ENCODE measurements around the gene RDH13.
A peak's percentile ranks its signal among the peaks of the same experiment; 100 is the strongest.
"Not testable (repeated sequence)": the region's sequence is repeated elsewhere in the genome, so short reads cannot be mapped to it uniquely, and the experiment has no call there.

RDH13 gene

GRCh38 chr19:55024111-55024510, 38.8 kb downstream of the RDH13 start:
- H3K9me3 ChIP-seq (ENCODE audit: control insufficient read depth, insufficient read depth, low read depth, low read length) = peaks cover 3% of the 10 kb centered on the region; the same call in 1 of the 2 replicates

DNA sequence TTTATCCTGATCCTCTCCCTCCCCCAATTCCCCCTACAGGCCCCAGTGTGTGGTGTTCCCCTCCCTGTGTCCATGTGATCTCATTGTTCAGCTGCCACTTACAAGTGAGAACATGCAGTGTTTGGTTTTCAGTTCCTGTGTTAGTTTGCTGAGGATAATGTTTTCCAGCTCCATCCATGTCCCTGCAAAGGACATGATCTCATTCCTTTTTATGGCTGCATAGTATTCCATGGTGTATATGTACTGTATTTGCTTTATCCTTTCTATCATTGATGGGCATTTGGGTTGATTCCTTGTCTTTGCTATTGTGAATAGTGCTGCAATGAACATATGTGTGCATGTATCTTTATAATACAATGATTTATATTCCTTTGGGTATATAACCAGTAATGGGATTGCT, 42.6 kb downstream of the RDH13 start:
- H3K36me3 ChIP-seq (ENCODE audit: control insufficient read depth, insufficient read depth, low read length) = peaks cover 46% of the 10 kb centered on the region
- H3K4me1 ChIP-seq (ENCODE audit: control insufficient read depth, insufficient read depth, low read length); H3K4me3 ChIP-seq (ENCODE audit: low read depth, low read length); H3K9ac ChIP-seq (ENCODE audit: low read length); H3K27me3 ChIP-seq (ENCODE audit: control insufficient read depth, insufficient read depth, low read length); H3K9me3 ChIP-seq (ENCODE audit: control insufficient read depth, insufficient read depth, low read depth, low read length); H3K27ac ChIP-seq (ENCODE audit: low read depth, low read length): not testable (repeated sequence)

More at GRCh38 chr19:55024111-55024510, 38.8 kb downstream of the RDH13 start:
- Histone ChIP-seq H3K36me3 (ENCODE audit: control insufficient read depth, insufficient read depth, low read length) (peaks cover 20% of the 10 kb centered on the region), H3K4me1 (ENCODE audit: control insufficient read depth, insufficient read depth, low read length) (no peaks in the 10 kb centered on the region), H3K9ac (ENCODE audit: low read length) (no peak overlapping the region), H3K4me3 (ENCODE audit: low read depth, low read length) (no peak overlapping the region), H3K27me3 (ENCODE audit: control insufficient read depth, insufficient read depth, low read length) (no peaks in the 10 kb centered on the region), H3K27ac (ENCODE audit: low read depth, low read length) (no peak overlapping the region)

DNA sequence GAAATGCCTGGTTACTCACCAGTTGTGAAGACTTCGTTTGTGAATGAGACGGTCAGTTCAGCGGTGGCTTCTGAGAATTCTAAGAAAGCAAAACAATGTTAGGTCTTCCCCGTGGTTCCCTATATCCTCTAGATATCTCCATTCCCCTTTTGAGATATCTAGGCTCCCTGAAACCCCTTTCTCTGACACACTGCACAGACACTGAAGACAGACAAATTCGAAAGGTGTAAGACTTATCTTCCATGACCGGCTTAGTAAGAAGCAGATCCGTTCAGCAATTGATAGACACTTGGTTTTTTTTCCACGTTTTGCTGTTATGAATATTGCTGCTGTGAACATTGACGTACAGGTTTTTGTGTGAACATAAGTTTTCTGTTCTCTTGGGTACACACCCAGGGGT, 44.3 kb downstream of the RDH13 start:
- H3K27ac ChIP-seq (ENCODE audit: low read depth, low read length) = no peak overlapping the region
- H3K9ac ChIP-seq (ENCODE audit: low read length) = no peak overlapping the region
- peaks cover 46% of the 10 kb centered on the region for H3K36me3 ChIP-seq (ENCODE audit: control insufficient read depth, insufficient read depth, low read length)
- H3K27me3 ChIP-seq (ENCODE audit: control insufficient read depth, insufficient read depth, low read length) = no peaks in the 10 kb centered on the region
- H3K4me3 ChIP-seq (ENCODE audit: low read depth, low read length) = no peak overlapping the region
- peaks cover 3% of the 10 kb centered on the region; the same call in 1 of the 2 replicates for H3K9me3 ChIP-seq (ENCODE audit: control insufficient read depth, insufficient read depth, low read depth, low read length)
- no peaks in the 10 kb centered on the region; the same call in 1 of the 2 replicates for H3K4me1 ChIP-seq (ENCODE audit: control insufficient read depth, insufficient read depth, low read length)

DNA sequence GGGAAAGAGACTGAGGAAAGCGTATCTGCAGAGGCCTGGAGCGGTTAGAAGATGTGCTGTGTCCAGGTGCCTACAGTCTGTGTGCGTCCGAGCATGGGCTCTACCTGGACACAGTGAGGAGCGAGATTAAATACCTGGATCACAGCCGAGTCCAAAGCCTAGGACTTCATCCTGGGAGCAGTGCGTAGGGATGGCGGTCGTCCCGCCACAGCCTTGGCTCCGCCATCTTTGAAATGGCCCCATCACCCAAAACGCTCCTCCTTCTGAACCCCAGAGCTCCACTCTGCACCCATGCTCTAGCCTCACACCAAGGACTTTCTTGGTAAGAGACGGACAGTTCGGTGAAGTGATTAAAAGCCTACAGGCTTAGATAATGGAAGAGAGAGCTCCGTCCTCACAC, 44.7 kb downstream of the RDH13 start:
- no peak overlapping the region for H3K4me3 ChIP-seq (ENCODE audit: low read depth, low read length)
- H3K27me3 ChIP-seq (ENCODE audit: control insufficient read depth, insufficient read depth, low read length) = no peaks in the 10 kb centered on the region
- H3K9ac ChIP-seq (ENCODE audit: low read length) = no peak overlapping the region
- H3K9me3 ChIP-seq (ENCODE audit: control insufficient read depth, insufficient read depth, low read depth, low read length) = peaks cover 2% of the 10 kb centered on the region; the same call in 1 of the 2 replicates
- peaks cover 42% of the 10 kb centered on the region for H3K36me3 ChIP-seq (ENCODE audit: control insufficient read depth, insufficient read depth, low read length)
- no peak overlapping the region for H3K27ac ChIP-seq (ENCODE audit: low read depth, low read length)
- H3K4me1 ChIP-seq (ENCODE audit: control insufficient read depth, insufficient read depth, low read length) = no peaks in the 10 kb centered on the region; the same call in 1 of the 2 replicates

GRCh38 chr19:55016017-55016416, 46.9 kb downstream of the RDH13 start:
- Histone ChIP-seq H3K36me3 (ENCODE audit: control insufficient read depth, insufficient read depth, low read length) (peaks cover 40% of the 10 kb centered on the region), H3K4me3 (ENCODE audit: low read depth, low read length) (no peak overlapping the region), H3K27me3 (ENCODE audit: control insufficient read depth, insufficient read depth, low read length) (no peaks in the 10 kb centered on the region), H3K4me1 (ENCODE audit: control insufficient read depth, insufficient read depth, low read length) (peaks cover 3% of the 10 kb centered on the region; the same call in 1 of the 2 replicates), H3K27ac (ENCODE audit: low read depth, low read length) (no peak overlapping the region), H3K9me3 (ENCODE audit: control insufficient read depth, insufficient read depth, low read depth, low read length) (no peaks in the 10 kb centered on the region), H3K9ac (ENCODE audit: low read length) (no peak overlapping the region)

GRCh38 chr19:55015126-55015525, 47.8 kb downstream of the RDH13 start:
- peaks cover 3% of the 10 kb centered on the region; the same call in 1 of the 2 replicates for H3K4me1 ChIP-seq (ENCODE audit: control insufficient read depth, insufficient read depth, low read length)
- no peaks in the 10 kb centered on the region for H3K27me3 ChIP-seq (ENCODE audit: control insufficient read depth, insufficient read depth, low read length)
- H3K4me3 ChIP-seq (ENCODE audit: low read depth, low read length) = no peak overlapping the region
- no peak overlapping the region for H3K27ac ChIP-seq (ENCODE audit: low read depth, low read length)
- H3K9ac ChIP-seq (ENCODE audit: low read length) = no peak overlapping the region
- H3K9me3 ChIP-seq (ENCODE audit: control insufficient read depth, insufficient read depth, low read depth, low read length) = no peaks in the 10 kb centered on the region
- peaks cover 37% of the 10 kb centered on the region for H3K36me3 ChIP-seq (ENCODE audit: control insufficient read depth, insufficient read depth, low read length)

GRCh38 chr19:55014714-55015113, 48.2 kb downstream of the RDH13 start:
- Histone ChIP-seq H3K9me3 (ENCODE audit: control insufficient read depth, insufficient read depth, low read depth, low read length) (no peaks in the 10 kb centered on the region), H3K9ac (ENCODE audit: low read length) (no peak overlapping the region), H3K4me1 (ENCODE audit: control insufficient read depth, insufficient read depth, low read length) (peaks cover 3% of the 10 kb centered on the region; the same call in 1 of the 2 replicates), H3K36me3 (ENCODE audit: control insufficient read depth, insufficient read depth, low read length) (peaks cover 36% of the 10 kb centered on the region), H3K27me3 (ENCODE audit: control insufficient read depth, insufficient read depth, low read length) (no peaks in the 10 kb centered on the region), H3K4me3 (ENCODE audit: low read depth, low read length) (no peak overlapping the region), H3K27ac (ENCODE audit: low read depth, low read length) (no peak overlapping the region)

- Histone ChIP-seq H3K4me1 (ENCODE audit: control insufficient read depth, insufficient read depth, low read length) (peaks cover 7% of the 10 kb centered on the region; the same call in 1 of the 2 replicates), H3K9me3 (ENCODE audit: control insufficient read depth, insufficient read depth, low read depth, low read length) (no peaks in the 10 kb centered on the region), H3K27me3 (ENCODE audit: control insufficient read depth, insufficient read depth, low read length) (no peaks in the 10 kb centered on the region), H3K9ac (ENCODE audit: low read length) (no peak overlapping the region), H3K4me3 (ENCODE audit: low read depth, low read length) (no peak overlapping the region), H3K36me3 (ENCODE audit: control insufficient read depth, insufficient read depth, low read length) (peaks cover 33% of the 10 kb centered on the region), H3K27ac (ENCODE audit: low read depth, low read length) (no peak overlapping the region)
Observed at GRCh38 chr19:55013596-55013995, 49.4 kb downstream of the RDH13 start.

- no peak overlapping the region; the same call in 1 of the 2 replicates for H3K4me3 ChIP-seq (ENCODE audit: low read depth, low read length)
- peaks cover 23% of the 10 kb centered on the region for H3K36me3 ChIP-seq (ENCODE audit: control insufficient read depth, insufficient read depth, low read length)
- peaks cover 7% of the 10 kb centered on the region; the same call in 1 of the 2 replicates for H3K4me1 ChIP-seq (ENCODE audit: control insufficient read depth, insufficient read depth, low read length)
- H3K27ac ChIP-seq (ENCODE audit: low read depth, low read length) = no peak overlapping the region
- H3K27me3 ChIP-seq (ENCODE audit: control insufficient read depth, insufficient read depth, low read length) = no peaks in the 10 kb centered on the region
- no peak overlapping the region for H3K9ac ChIP-seq (ENCODE audit: low read length)
- no peaks in the 10 kb centered on the region for H3K9me3 ChIP-seq (ENCODE audit: control insufficient read depth, insufficient read depth, low read depth, low read length)
Observed at GRCh38 chr19:55012306-55012705, 50.6 kb downstream of the RDH13 start.

DNA sequence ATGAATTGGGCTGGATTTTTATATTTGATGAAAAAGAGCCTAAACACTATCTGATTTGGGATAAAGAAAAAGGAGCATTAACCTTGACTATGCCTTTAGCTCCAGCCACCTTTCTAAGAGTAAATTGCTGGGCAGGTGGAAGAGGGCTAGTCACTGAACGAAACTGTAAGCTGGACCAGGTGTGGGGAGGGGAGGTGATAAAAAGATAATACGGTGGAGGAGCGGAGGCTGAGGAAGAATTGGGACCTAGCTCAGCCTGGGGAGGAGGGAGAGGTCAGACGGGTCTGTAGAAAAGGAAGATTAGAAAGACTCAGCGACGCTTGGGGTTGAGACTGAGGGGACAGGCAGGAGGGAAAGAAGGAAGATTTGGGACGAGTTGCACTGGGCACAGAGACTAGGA, 52.4 kb downstream of the RDH13 start:
- not testable (repeated sequence) for H3K27me3 ChIP-seq (ENCODE audit: control insufficient read depth, insufficient read depth, low read length); H3K4me1 ChIP-seq (ENCODE audit: control insufficient read depth, insufficient read depth, low read length); H3K9me3 ChIP-seq (ENCODE audit: control insufficient read depth, insufficient read depth, low read depth, low read length); H3K27ac ChIP-seq (ENCODE audit: low read depth, low read length); H3K9ac ChIP-seq (ENCODE audit: low read length); H3K4me3 ChIP-seq (ENCODE audit: low read depth, low read length)
- H3K36me3 ChIP-seq (ENCODE audit: control insufficient read depth, insufficient read depth, low read length) = peaks cover 13% of the 10 kb centered on the region

DNA sequence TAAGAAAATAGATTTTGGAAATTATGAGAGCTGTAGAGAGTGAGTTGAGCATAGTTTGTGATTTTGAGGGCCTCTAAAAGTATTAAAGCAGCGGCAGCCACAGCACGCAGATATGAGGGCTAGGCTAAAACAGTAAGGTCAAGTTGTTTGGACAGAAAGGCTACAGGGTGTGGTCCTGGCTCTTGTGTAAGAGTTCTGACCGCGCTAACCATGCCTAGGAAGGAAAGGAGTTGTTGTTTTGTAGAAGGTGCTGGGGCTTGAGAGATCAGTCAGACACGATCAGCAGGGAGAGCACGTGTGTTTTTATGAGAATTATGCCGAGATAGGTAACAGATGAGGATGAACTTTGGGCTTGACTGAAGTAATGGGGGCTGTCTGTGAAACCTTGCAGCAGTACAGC, 54.2 kb downstream of the RDH13 start:
- peak overlapping the region; percentile 49; the same call in 1 of the 2 replicates for H3K4me3 ChIP-seq (ENCODE audit: low read depth, low read length)

More for the DNA sequence above, 54.2 kb downstream of the RDH13 start:
- not testable (repeated sequence) for H3K36me3 ChIP-seq (ENCODE audit: control insufficient read depth, insufficient read depth, low read length); H3K27me3 ChIP-seq (ENCODE audit: control insufficient read depth, insufficient read depth, low read length); H3K27ac ChIP-seq (ENCODE audit: low read depth, low read length); H3K9me3 ChIP-seq (ENCODE audit: control insufficient read depth, insufficient read depth, low read depth, low read length)
- H3K4me1 ChIP-seq (ENCODE audit: control insufficient read depth, insufficient read depth, low read length) = peaks cover 10% of the 10 kb centered on the region; the same call in 1 of the 2 replicates
- H3K9ac ChIP-seq (ENCODE audit: low read length) = peak overlapping the region; percentile 39

All from HUES6 (cell line).